ENCODE results near the gene PHTF1. TPM values are rescaled to one million over a fixed set of nuclear protein-coding genes. Genes with fewer than 3 reads are reported as not detected.
A peak's percentile ranks its signal among the peaks of the same experiment; 100 is the strongest.

The PHTF1 gene
- polyA plus RNA-seq, 1 donor from 2014 or later, result 46.1 TPM

- H3K9ac ChIP-seq (ENCODE audit: low read length), result no peak overlapping the region
- no peak overlapping the region for H3K4me2 ChIP-seq (ENCODE audit: low read length)
- no peak overlapping the region for H3K27ac ChIP-seq (ENCODE audit: low read length)
- H4K20me1 ChIP-seq (ENCODE audit: insufficient read depth), result no peaks in the 10 kb centered on the region
- H3K4me3 ChIP-seq (ENCODE audit: low read length), result no peak overlapping the region
- no peak overlapping the region for H2AFZ ChIP-seq (ENCODE audit: low read depth, low read length)
- no peak for TF ChIP-seq EZH2 (IDR thresholded peaks at IDR 0.05; ENCODE audit: borderline replicate concordance, insufficient read depth, low read length, poor library complexity, severe bottlenecking)
- TF ChIP-seq CTCF (IDR thresholded peaks at IDR 0.05; ENCODE audit: poor library complexity, severe bottlenecking), result no peak
- no peak for TF ChIP-seq MXI1 (conservative IDR thresholded peaks at IDR 0.05; ENCODE audit: poor library complexity, severe bottlenecking)
- no peak for TF ChIP-seq EP300 (conservative IDR thresholded peaks at IDR 0.05; ENCODE audit: poor library complexity, severe bottlenecking)
- TF ChIP-seq POLR2AphosphoS5 (IDR thresholded peaks at IDR 0.05), result no peak
- no peak for TF ChIP-seq REST (IDR thresholded peaks at IDR 0.05; ENCODE audit: borderline replicate concordance)
- no peak for TF ChIP-seq TAF1 (IDR thresholded peaks at IDR 0.05; ENCODE audit: low read depth)
- no peak for TF ChIP-seq RAD21 (conservative IDR thresholded peaks at IDR 0.05)
- TF ChIP-seq SMC3 (conservative IDR thresholded peaks at IDR 0.05; ENCODE audit: poor library complexity), result no peak
- no peaks in the 10 kb centered on the region for H3K9me3 ChIP-seq (ENCODE audit: low read length)
- H3K27me3 ChIP-seq (ENCODE audit: insufficient read depth, low read depth, low read length), result no peaks in the 10 kb centered on the region
- H3K79me2 ChIP-seq (replicated peaks; ENCODE audit: insufficient read depth, low read length), result no peaks in the 10 kb centered on the region
- no peaks in the 10 kb centered on the region for H3F3A ChIP-seq (ENCODE audit: insufficient read depth, low read length, poor library complexity, severe bottlenecking)
- no peaks in the 10 kb centered on the region for H3K36me3 ChIP-seq (ENCODE audit: insufficient read depth, low read length)
- no peaks in the 10 kb centered on the region for H3K9me2 ChIP-seq (ENCODE audit: insufficient read depth, low read length)
These were observed 81.2 kb downstream of the PHTF1 start for GRCh38 chr1:113678159-113678469.

- H3K4me3 ChIP-seq (ENCODE audit: low read length), result no peak overlapping the region
- TF ChIP-seq SMC3 (conservative IDR thresholded peaks at IDR 0.05; ENCODE audit: poor library complexity) (peak; percentile 95), TAF1 (IDR thresholded peaks at IDR 0.05; ENCODE audit: low read depth) (no peak), EP300 (conservative IDR thresholded peaks at IDR 0.05; ENCODE audit: poor library complexity, severe bottlenecking) (no peak), REST (IDR thresholded peaks at IDR 0.05; ENCODE audit: borderline replicate concordance) (no peak), MXI1 (conservative IDR thresholded peaks at IDR 0.05; ENCODE audit: poor library complexity, severe bottlenecking) (no peak), POLR2AphosphoS5 (IDR thresholded peaks at IDR 0.05) (no peak), RAD21 (conservative IDR thresholded peaks at IDR 0.05) (peak; percentile 90), EZH2 (IDR thresholded peaks at IDR 0.05; ENCODE audit: borderline replicate concordance, insufficient read depth, low read length, poor library complexity, severe bottlenecking) (no peak), CTCF (IDR thresholded peaks at IDR 0.05; ENCODE audit: poor library complexity, severe bottlenecking) (peak; percentile 83)
- H3K27ac ChIP-seq (ENCODE audit: low read length), result no peak overlapping the region
- H2AFZ ChIP-seq (ENCODE audit: low read depth, low read length), result no peak overlapping the region
- H3K9me2 ChIP-seq (ENCODE audit: insufficient read depth, low read length), result no peaks in the 10 kb centered on the region
- no peaks in the 10 kb centered on the region for H3K79me2 ChIP-seq (replicated peaks; ENCODE audit: insufficient read depth, low read length)
- no peaks in the 10 kb centered on the region for H3F3A ChIP-seq (ENCODE audit: insufficient read depth, low read length, poor library complexity, severe bottlenecking)
- no peaks in the 10 kb centered on the region for H3K36me3 ChIP-seq (ENCODE audit: insufficient read depth, low read length)
- H3K9me3 ChIP-seq (ENCODE audit: low read length), result no peaks in the 10 kb centered on the region
- no peaks in the 10 kb centered on the region for H4K20me1 ChIP-seq (ENCODE audit: insufficient read depth)
- H3K4me2 ChIP-seq (ENCODE audit: low read length), result no peak overlapping the region
- H3K27me3 ChIP-seq (ENCODE audit: insufficient read depth, low read depth, low read length), result no peaks in the 10 kb centered on the region
- no peak overlapping the region for H3K9ac ChIP-seq (ENCODE audit: low read length)
These were observed 81.8 kb downstream of the PHTF1 start for GRCh38 chr1:113677250-113678158.

All from neural cell (in vitro differentiated cells).